Endothelial cell (in vitro differentiated cells): ENCODE results near the gene RGS7. TPM values are rescaled to one million over a fixed set of nuclear protein-coding genes. Genes with fewer than 3 reads are reported as not detected.

ENCODE experiments used
- DNase-seq: peaks from one replicate; pipeline ENCODE4 v3.0.0; 2021; ENCODE audit warnings: low spot score
- H3K27ac Mint-ChIP-seq: one replicate; pipeline ENCODE4 v1.8.0; 2021; ENCODE audit warnings: mixed read lengths, inconsistent platforms; ENCODE audit not compliant: unreplicated experiment
- H3K27me3 Mint-ChIP-seq: one replicate; pipeline ENCODE4 v1.8.0; 2021; ENCODE audit warnings: mild to moderate bottlenecking, moderate library complexity, mixed read lengths, inconsistent platforms; ENCODE audit not compliant: unreplicated experiment
- H3K36me3 Mint-ChIP-seq: one replicate; pipeline ENCODE4 v1.8.0; 2021; ENCODE audit warnings: mild to moderate bottlenecking, low read depth, mixed read lengths, inconsistent platforms; ENCODE audit not compliant: unreplicated experiment
- H3K4me1 Mint-ChIP-seq: one replicate; pipeline ENCODE4 v1.8.0; 2021; ENCODE audit warnings: mild to moderate bottlenecking, mixed read lengths, inconsistent platforms; ENCODE audit not compliant: unreplicated experiment
- H3K4me3 Mint-ChIP-seq: one replicate; pipeline ENCODE4 v1.8.0; 2021; ENCODE audit warnings: mild to moderate bottlenecking, mixed read lengths, inconsistent platforms; ENCODE audit not compliant: unreplicated experiment
- H3K9me3 Mint-ChIP-seq: one replicate; pipeline ENCODE4 v1.8.0; 2021; ENCODE audit warnings: mixed read lengths, inconsistent platforms; ENCODE audit not compliant: unreplicated experiment
- CTCF ChIP-seq: fragments of 200-600 bp; sonication (generic); IDR thresholded peaks from one replicate; pipeline ENCODE4 v1.5.0; 2021; ENCODE audit warnings: antibody characterized with exemption; ENCODE audit not compliant: unreplicated experiment
- total RNA-seq: library from RNA; stranded (reverse); fragmentation: NEBNext Ultra II Directional; extraction: Animal tissue kit (Norgen Biotek cat#: 25700); gene quantifications from one replicate; pipeline ENCODE4 v1.2.1, GENCODE V29; 2021; ENCODE audit not compliant: unreplicated experiment

RGS7 gene
- total RNA-seq, 1 donor from 2014 or later = 1.4 TPM

- no peaks in the 10 kb centered on the region for H3K9me3 Mint-ChIP-seq
- H3K27ac Mint-ChIP-seq = no peak overlapping the region
- TF ChIP-seq CTCF = no peak
Observed at GRCh38 chr1:241391926-241392710, 35.1 kb upstream of the RGS7 start.

GRCh38 chr1:241390526-241390925 lies 33.5 kb upstream of the RGS7 start:
- H3K27ac Mint-ChIP-seq = no peak overlapping the region
- H3K27me3 Mint-ChIP-seq = no peaks in the 10 kb centered on the region
- no peaks in the 10 kb centered on the region for H3K9me3 Mint-ChIP-seq
- H3K4me1 Mint-ChIP-seq = peaks cover 26% of the 10 kb centered on the region
- DNase-seq = no peak
- no peak overlapping the region for H3K4me3 Mint-ChIP-seq
- H3K36me3 Mint-ChIP-seq = no peaks in the 10 kb centered on the region
- TF ChIP-seq CTCF = no peak

More at GRCh38 chr1:241391926-241392710, 35.1 kb upstream of the RGS7 start:
- H3K36me3 Mint-ChIP-seq = no peaks in the 10 kb centered on the region
- no peak for DNase-seq
- H3K4me1 Mint-ChIP-seq = peaks cover 37% of the 10 kb centered on the region
- H3K27me3 Mint-ChIP-seq = no peaks in the 10 kb centered on the region
- no peak overlapping the region for H3K4me3 Mint-ChIP-seq

- no peak for DNase-seq
- H3K4me3 Mint-ChIP-seq = no peak overlapping the region
- no peak for TF ChIP-seq CTCF
- no peaks in the 10 kb centered on the region for H3K36me3 Mint-ChIP-seq
- H3K27ac Mint-ChIP-seq = no peak overlapping the region
- H3K4me1 Mint-ChIP-seq = peaks cover 21% of the 10 kb centered on the region
- no peaks in the 10 kb centered on the region for H3K9me3 Mint-ChIP-seq
- H3K27me3 Mint-ChIP-seq = no peaks in the 10 kb centered on the region
Observed at GRCh38 chr1:241389400-241389799, 32.4 kb upstream of the RGS7 start.

GRCh38 chr1:241387216-241387615 lies 30.2 kb upstream of the RGS7 start:
- no peak for TF ChIP-seq CTCF
- peaks cover 19% of the 10 kb centered on the region for H3K4me1 Mint-ChIP-seq
- no peaks in the 10 kb centered on the region for H3K36me3 Mint-ChIP-seq
- no peaks in the 10 kb centered on the region for H3K9me3 Mint-ChIP-seq
- H3K4me3 Mint-ChIP-seq = no peak overlapping the region
- H3K27ac Mint-ChIP-seq = no peak overlapping the region
- DNase-seq = no peak
- H3K27me3 Mint-ChIP-seq = no peaks in the 10 kb centered on the region

- no peak overlapping the region for H3K27ac Mint-ChIP-seq
- no peak for TF ChIP-seq CTCF
- no peaks in the 10 kb centered on the region for H3K36me3 Mint-ChIP-seq
- DNase-seq = no peak
- H3K9me3 Mint-ChIP-seq = no peaks in the 10 kb centered on the region
- no peaks in the 10 kb centered on the region for H3K4me1 Mint-ChIP-seq
- H3K27me3 Mint-ChIP-seq = no peaks in the 10 kb centered on the region
- H3K4me3 Mint-ChIP-seq = no peak overlapping the region
Observed at GRCh38 chr1:241376701-241377100, 19.7 kb upstream of the RGS7 start.
